ENCODE data around the gene MUCL1.
"Not testable (repeated sequence)": the region's sequence is repeated elsewhere in the genome, so short reads cannot be mapped to it uniquely, and the experiment has no call there.

The MUCL1 gene

GRCh38 chr12:54865683-54866324 lies 11.5 kb downstream of the MUCL1 start:
- Histone ChIP-seq H3K4me3 (ENCODE audit: low read depth, low read length) (no peak overlapping the region), H3K4me1 (ENCODE audit: control insufficient read depth, insufficient read depth, low read length) (no peaks in the 10 kb centered on the region), H3K27me3 (ENCODE audit: control insufficient read depth, insufficient read depth, low read length) (no peaks in the 10 kb centered on the region), H3K9me3 (ENCODE audit: control insufficient read depth, insufficient read depth, low read length) (no peaks in the 10 kb centered on the region), H3K9ac (ENCODE audit: low read depth, low read length) (no peak overlapping the region), H3K36me3 (ENCODE audit: control insufficient read depth, insufficient read depth, low read length) (no peaks in the 10 kb centered on the region)

- H3K4me3 ChIP-seq (ENCODE audit: low read depth, low read length): no peak overlapping the region
- H3K27me3 ChIP-seq (ENCODE audit: control insufficient read depth, insufficient read depth, low read length): no peaks in the 10 kb centered on the region
- H3K9ac ChIP-seq (ENCODE audit: low read depth, low read length): no peak overlapping the region
- no peaks in the 10 kb centered on the region for H3K36me3 ChIP-seq (ENCODE audit: control insufficient read depth, insufficient read depth, low read length)
- H3K9me3 ChIP-seq (ENCODE audit: control insufficient read depth, insufficient read depth, low read length): no peaks in the 10 kb centered on the region
- no peaks in the 10 kb centered on the region for H3K4me1 ChIP-seq (ENCODE audit: control insufficient read depth, insufficient read depth, low read length)
Observed at GRCh38 chr12:54868690-54869089, 14.4 kb downstream of the MUCL1 start.

- Histone ChIP-seq H3K4me1 (ENCODE audit: control insufficient read depth, insufficient read depth, low read length) (no peaks in the 10 kb centered on the region), H3K9ac (ENCODE audit: low read depth, low read length) (no peak overlapping the region), H3K27me3 (ENCODE audit: control insufficient read depth, insufficient read depth, low read length) (no peaks in the 10 kb centered on the region), H3K36me3 (ENCODE audit: control insufficient read depth, insufficient read depth, low read length) (no peaks in the 10 kb centered on the region), H3K9me3 (ENCODE audit: control insufficient read depth, insufficient read depth, low read length) (no peaks in the 10 kb centered on the region), H3K4me3 (ENCODE audit: low read depth, low read length) (no peak overlapping the region)
Observed at GRCh38 chr12:54870048-54870447, 15.7 kb downstream of the MUCL1 start.

GRCh38 chr12:54870617-54871016 lies 16.3 kb downstream of the MUCL1 start:
- Histone ChIP-seq H3K36me3 (ENCODE audit: control insufficient read depth, insufficient read depth, low read length) (no peaks in the 10 kb centered on the region), H3K4me1 (ENCODE audit: control insufficient read depth, insufficient read depth, low read length) (no peaks in the 10 kb centered on the region), H3K27me3 (ENCODE audit: control insufficient read depth, insufficient read depth, low read length) (no peaks in the 10 kb centered on the region), H3K9me3 (ENCODE audit: control insufficient read depth, insufficient read depth, low read length) (no peaks in the 10 kb centered on the region), H3K9ac (ENCODE audit: low read depth, low read length) (no peak overlapping the region), H3K4me3 (ENCODE audit: low read depth, low read length) (no peak overlapping the region)

GRCh38 chr12:54879150-54879549 lies 24.8 kb downstream of the MUCL1 start:
- Histone ChIP-seq H3K4me1 (ENCODE audit: control insufficient read depth, insufficient read depth, low read length) (no peaks in the 10 kb centered on the region), H3K9me3 (ENCODE audit: control insufficient read depth, insufficient read depth, low read length) (no peaks in the 10 kb centered on the region), H3K4me3 (ENCODE audit: low read depth, low read length) (no peak overlapping the region), H3K27me3 (ENCODE audit: control insufficient read depth, insufficient read depth, low read length) (no peaks in the 10 kb centered on the region), H3K36me3 (ENCODE audit: control insufficient read depth, insufficient read depth, low read length) (no peaks in the 10 kb centered on the region), H3K9ac (ENCODE audit: low read depth, low read length) (no peak overlapping the region)

- Histone ChIP-seq H3K9me3 (ENCODE audit: control insufficient read depth, insufficient read depth, low read length) (no peaks in the 10 kb centered on the region), H3K9ac (ENCODE audit: low read depth, low read length) (no peak overlapping the region), H3K4me3 (ENCODE audit: low read depth, low read length) (no peak overlapping the region), H3K4me1 (ENCODE audit: control insufficient read depth, insufficient read depth, low read length) (no peaks in the 10 kb centered on the region), H3K36me3 (ENCODE audit: control insufficient read depth, insufficient read depth, low read length) (no peaks in the 10 kb centered on the region), H3K27me3 (ENCODE audit: control insufficient read depth, insufficient read depth, low read length) (no peaks in the 10 kb centered on the region)
Observed at GRCh38 chr12:54879579-54879978, 25.3 kb downstream of the MUCL1 start.

GRCh38 chr12:54882079-54882478 lies 27.8 kb downstream of the MUCL1 start:
- Histone ChIP-seq H3K9me3 (ENCODE audit: control insufficient read depth, insufficient read depth, low read length) (no peaks in the 10 kb centered on the region), H3K36me3 (ENCODE audit: control insufficient read depth, insufficient read depth, low read length) (no peaks in the 10 kb centered on the region), H3K27me3 (ENCODE audit: control insufficient read depth, insufficient read depth, low read length) (no peaks in the 10 kb centered on the region), H3K4me3 (ENCODE audit: low read depth, low read length) (no peak overlapping the region), H3K4me1 (ENCODE audit: control insufficient read depth, insufficient read depth, low read length) (no peaks in the 10 kb centered on the region), H3K9ac (ENCODE audit: low read depth, low read length) (no peak overlapping the region)

- not testable (repeated sequence) for H3K9ac ChIP-seq (ENCODE audit: low read depth, low read length); H3K9me3 ChIP-seq (ENCODE audit: control insufficient read depth, insufficient read depth, low read length); H3K27me3 ChIP-seq (ENCODE audit: control insufficient read depth, insufficient read depth, low read length); H3K4me3 ChIP-seq (ENCODE audit: low read depth, low read length); H3K36me3 ChIP-seq (ENCODE audit: control insufficient read depth, insufficient read depth, low read length); H3K4me1 ChIP-seq (ENCODE audit: control insufficient read depth, insufficient read depth, low read length)
Observed at GRCh38 chr12:54882597-54882996, 28.3 kb downstream of the MUCL1 start.

GRCh38 chr12:54888428-54888827 lies 34.1 kb downstream of the MUCL1 start:
- H3K9me3 ChIP-seq (ENCODE audit: control insufficient read depth, insufficient read depth, low read length); H3K27me3 ChIP-seq (ENCODE audit: control insufficient read depth, insufficient read depth, low read length); H3K9ac ChIP-seq (ENCODE audit: low read depth, low read length); H3K4me1 ChIP-seq (ENCODE audit: control insufficient read depth, insufficient read depth, low read length); H3K36me3 ChIP-seq (ENCODE audit: control insufficient read depth, insufficient read depth, low read length): not testable (repeated sequence)
- H3K4me3 ChIP-seq (ENCODE audit: low read depth, low read length): peak overlapping the region; percentile 43

GRCh38 chr12:54890339-54890738 lies 36.0 kb downstream of the MUCL1 start:
- Histone ChIP-seq H3K4me1 (ENCODE audit: control insufficient read depth, insufficient read depth, low read length) (no peaks in the 10 kb centered on the region), H3K9ac (ENCODE audit: low read depth, low read length) (no peak overlapping the region), H3K27me3 (ENCODE audit: control insufficient read depth, insufficient read depth, low read length) (no peaks in the 10 kb centered on the region), H3K9me3 (ENCODE audit: control insufficient read depth, insufficient read depth, low read length) (no peaks in the 10 kb centered on the region), H3K4me3 (ENCODE audit: low read depth, low read length) (no peak overlapping the region), H3K36me3 (ENCODE audit: control insufficient read depth, insufficient read depth, low read length) (no peaks in the 10 kb centered on the region)

GRCh38 chr12:54891717-54892478 lies 37.6 kb downstream of the MUCL1 start:
- no peaks in the 10 kb centered on the region for H3K9me3 ChIP-seq (ENCODE audit: control insufficient read depth, insufficient read depth, low read length)
- no peak overlapping the region for H3K9ac ChIP-seq (ENCODE audit: low read depth, low read length)
- H3K27me3 ChIP-seq (ENCODE audit: control insufficient read depth, insufficient read depth, low read length): no peaks in the 10 kb centered on the region
- H3K4me1 ChIP-seq (ENCODE audit: control insufficient read depth, insufficient read depth, low read length): no peaks in the 10 kb centered on the region
- H3K36me3 ChIP-seq (ENCODE audit: control insufficient read depth, insufficient read depth, low read length): no peaks in the 10 kb centered on the region
- H3K4me3 ChIP-seq (ENCODE audit: low read depth, low read length): no peak overlapping the region

Measured in iPS-15b (cell line).